PC-9 (cell line): Measurements from ENCODE around the gene NELFA. TPM values are rescaled to one million over a fixed set of nuclear protein-coding genes. Genes with fewer than 3 reads are reported as not detected.
A peak's percentile ranks its signal among the peaks of the same experiment; 100 is the strongest.

Experiments
- BruUV-seq: library from RNA; stranded (reverse); fragments of 400-500 nt; replicated peaks from 2 replicates; lab custom pipeline; 2021; lab: Mats Ljungman, UMichigan
- CTCF ChIA-PET: fragments of 300-600 bp; sonication (Branson Sonifier 250); formaldehyde crosslinking; loops from one replicate; lab custom pipeline; 2022; ENCODE audit warnings: antibody characterized with exemption; lab: Charles Lee
- POLR2A ChIA-PET: fragments of 300-600 bp; sonication (Branson Sonifier 250); formaldehyde crosslinking; loops from one replicate; lab custom pipeline; 2022; ENCODE audit warnings: antibody characterized with exemption; ENCODE audit not compliant: unreplicated experiment; lab: Charles Lee
- DNase-seq, 2 experiments: peaks; one replicate each; pipeline versions ENCODE4 v3.0.0 to v3.0.0-alpha.2; 2015 to 2022; ENCODE audit warnings: mixed read lengths in 1 of 2
- H2AFZ ChIP-seq: fragments of 200-600 bp; sonication (generic); 2 replicates; pipeline ENCODE4 v1.8.1; 2017; ENCODE audit warnings: antibody characterized with exemption
- H3F3A ChIP-seq: fragments of 200-600 bp; sonication (generic); 2 replicates; pipeline ENCODE4 v1.8.1; 2017; ENCODE audit warnings: antibody characterized with exemption, mild to moderate bottlenecking, low read depth; ENCODE audit not compliant: insufficient read depth
- H3K27ac ChIP-seq: fragments of 200-600 bp; sonication (generic); 2 replicates; pipeline ENCODE4 v1.6.1; 2016; ENCODE audit warnings: mixed run types
- H3K27me3 ChIP-seq: fragments of 200-600 bp; sonication (generic); 2 replicates; pipeline ENCODE4 v1.6.1; 2016; ENCODE audit warnings: low read depth, mixed run types; ENCODE audit not compliant: insufficient read depth
- H3K36me3 ChIP-seq: fragments of 200-600 bp; sonication (generic); 2 replicates; pipeline ENCODE4 v1.6.1; 2016; ENCODE audit warnings: low read depth, mixed run types
- H3K4me1 ChIP-seq: fragments of 200-600 bp; sonication (generic); replicated peaks from 2 replicates; pipeline ENCODE4 v1.6.1; 2016; ENCODE audit warnings: mixed run types; ENCODE audit not compliant: insufficient read depth
- H3K4me2 ChIP-seq: fragments of 200-600 bp; sonication (generic); 2 replicates; pipeline ENCODE4 v1.6.1; 2017; ENCODE audit warnings: mixed run types
- H3K4me3 ChIP-seq: fragments of 200-600 bp; sonication (generic); 2 replicates; pipeline ENCODE4 v1.6.1; 2016; ENCODE audit warnings: mixed run types
- H3K79me2 ChIP-seq: fragments of 200-600 bp; sonication (generic); 2 replicates; pipeline ENCODE4 v1.6.1; 2017; ENCODE audit warnings: low read depth, mixed run types
- H3K9me2 ChIP-seq: fragments of 200-600 bp; sonication (generic); 2 replicates; pipeline ENCODE4 v1.8.1; 2017; ENCODE audit warnings: mild to moderate bottlenecking; ENCODE audit not compliant: insufficient read depth
- H3K9me3 ChIP-seq: fragments of 200-600 bp; sonication (generic); 2 replicates; pipeline ENCODE4 v1.8.1; 2016; ENCODE audit warnings: low read depth; ENCODE audit not compliant: insufficient read depth
- H4K20me1 ChIP-seq: fragments of 200-600 bp; sonication (generic); 2 replicates; pipeline ENCODE4 v1.8.1; 2017; ENCODE audit not compliant: insufficient read depth
- CTCF ChIP-seq: fragments of 200-600 bp; sonication (generic); conservative IDR thresholded peaks from 2 replicates; pipeline ENCODE4 v1.6.1; 2017; ENCODE audit warnings: mixed run types, antibody characterized with exemption, mild to moderate bottlenecking, moderate library complexity
- EZH2 ChIP-seq: fragments of 200-600 bp; sonication (generic); IDR thresholded peaks from 2 replicates; pipeline ENCODE4 v1.8.0; 2017; ENCODE audit warnings: antibody characterized with exemption, low read depth
- intact Hi-C: fragments of 100-400 bp; cut with micrococcal nuclease; formaldehyde crosslinking; loops from one replicate; pipeline ENCODE4 v1.10.0; 2022; ENCODE audit not compliant: unreplicated experiment
- total RNA-seq: library from RNA; stranded (reverse); gene quantifications from 2 replicates; pipeline ENCODE4 v1.2.3, GENCODE V29; 2021

Gene NELFA
- total RNA-seq, 1 experiment from 2014 or later: 52.4 TPM

GRCh38 chr4:2048831-2049230 is 40.1 kb upstream of the NELFA start:
- Histone ChIP-seq H3K4me2 (peak overlapping the region; percentile 27), H3K9me2 (no peaks in the 10 kb centered on the region), H3K4me3 (no peak overlapping the region), H3K36me3 (no peaks in the 10 kb centered on the region), H3K27ac (peak overlapping the region; percentile 69), H2AFZ (no peak overlapping the region), H3F3A (peaks cover 20% of the 10 kb centered on the region; the same call in 1 of the 2 replicates), H3K27me3 (no peaks in the 10 kb centered on the region), H3K79me2 (no peaks in the 10 kb centered on the region), H3K4me1 (peaks cover 24% of the 10 kb centered on the region), H4K20me1 (no peaks in the 10 kb centered on the region), H3K9me3 (no peaks in the 10 kb centered on the region)
- no peak for TF ChIP-seq CTCF
- no peak for TF ChIP-seq EZH2
- DNase-seq: peak; percentile 56 to 83
- intact Hi-C loops: loop anchor here (10.0 kb wide), 1 partner anchor 46 kb away; no protein-coding TSS in a partner anchor
- ChIA-PET CTCF (no interaction called here), POLR2A (interaction anchor here (0.6 kb wide), 1 partner anchor 45 kb away, joined by 3 read pairs; no protein-coding TSS in a partner anchor)
- no TSS peak for BruUV-seq

GRCh38 chr4:2047781-2048581 is 39.2 kb upstream of the NELFA start:
- Histone ChIP-seq H3K9me2 (no peaks in the 10 kb centered on the region), H3K27me3 (no peaks in the 10 kb centered on the region), H2AFZ (no peak overlapping the region), H3K27ac (peak overlapping the region; percentile 69), H3F3A (peaks cover 20% of the 10 kb centered on the region; the same call in 1 of the 2 replicates), H3K4me1 (peaks cover 24% of the 10 kb centered on the region), H3K36me3 (no peaks in the 10 kb centered on the region), H3K4me3 (no peak overlapping the region), H3K79me2 (no peaks in the 10 kb centered on the region), H4K20me1 (peaks cover 1% of the 10 kb centered on the region; the same call in 1 of the 2 replicates), H3K4me2 (peak overlapping the region; percentile 27; the same call in 1 of the 2 replicates), H3K9me3 (no peaks in the 10 kb centered on the region)
- ChIA-PET CTCF (no interaction called here), POLR2A (no interaction called here)
- DNase-seq: no peak
- intact Hi-C loops: loop anchor here (10.0 kb wide), 1 partner anchor 47 kb away; no protein-coding TSS in a partner anchor
- no peak for TF ChIP-seq EZH2
- no peak for TF ChIP-seq CTCF
- BruUV-seq: no TSS peak

GRCh38 chr4:2047031-2047660 is 38.4 kb upstream of the NELFA start:
- Histone ChIP-seq H3K9me2 (no peaks in the 10 kb centered on the region), H3F3A (peaks cover 20% of the 10 kb centered on the region; the same call in 1 of the 2 replicates), H3K36me3 (no peaks in the 10 kb centered on the region), H3K4me2 (no peak overlapping the region), H2AFZ (no peak overlapping the region), H4K20me1 (peaks cover 3% of the 10 kb centered on the region; the same call in 1 of the 2 replicates), H3K27ac (no peak overlapping the region), H3K27me3 (no peaks in the 10 kb centered on the region), H3K9me3 (no peaks in the 10 kb centered on the region), H3K79me2 (no peaks in the 10 kb centered on the region), H3K4me3 (no peak overlapping the region), H3K4me1 (peaks cover 24% of the 10 kb centered on the region)
- DNase-seq: no peak
- no peak for TF ChIP-seq EZH2
- no peak for TF ChIP-seq CTCF
- ChIA-PET POLR2A (no interaction called here), CTCF (interaction anchor here (0.5 kb wide), 1 partner anchor 74 kb away, joined by 8 read pairs; no protein-coding TSS in a partner anchor)
- BruUV-seq: no TSS peak
- intact Hi-C loops: loop anchor here (10.0 kb wide), 1 partner anchor 48 kb away; no protein-coding TSS in a partner anchor
